GM18861 (cell line): ENCODE data around the gene MAOA.
"Not testable (repeated sequence)": the region's sequence is repeated elsewhere in the genome, so short reads cannot be mapped to it uniquely, and the experiment has no call there.

Source experiments
- ATAC-seq: cut with Tn5 transposase; IDR thresholded peaks from one replicate; pipeline ENCODE4 v1.9.1; 2021; ENCODE audit not compliant: unreplicated experiment

MAOA gene

DNA sequence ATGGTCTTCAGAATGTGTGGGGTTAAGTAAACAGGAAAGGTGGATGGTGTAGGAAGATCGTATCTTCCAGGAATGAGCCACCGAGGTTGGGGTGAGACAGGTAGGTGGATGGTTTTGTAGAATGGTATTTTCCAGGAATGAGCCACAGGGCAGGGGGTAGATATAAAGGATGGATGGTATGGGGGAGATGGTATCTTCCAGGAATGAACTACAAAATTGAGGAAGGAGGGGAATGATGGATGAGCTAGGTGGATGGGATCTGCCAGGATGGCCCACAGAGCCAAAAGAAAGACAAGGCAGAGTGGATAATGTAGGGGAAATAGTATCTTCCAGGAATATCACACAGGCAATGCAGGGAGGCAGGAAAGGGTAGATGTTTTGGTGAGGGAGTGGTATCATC, 60.0 kb downstream of the MAOA start:
- ATAC-seq, result no peak

DNA sequence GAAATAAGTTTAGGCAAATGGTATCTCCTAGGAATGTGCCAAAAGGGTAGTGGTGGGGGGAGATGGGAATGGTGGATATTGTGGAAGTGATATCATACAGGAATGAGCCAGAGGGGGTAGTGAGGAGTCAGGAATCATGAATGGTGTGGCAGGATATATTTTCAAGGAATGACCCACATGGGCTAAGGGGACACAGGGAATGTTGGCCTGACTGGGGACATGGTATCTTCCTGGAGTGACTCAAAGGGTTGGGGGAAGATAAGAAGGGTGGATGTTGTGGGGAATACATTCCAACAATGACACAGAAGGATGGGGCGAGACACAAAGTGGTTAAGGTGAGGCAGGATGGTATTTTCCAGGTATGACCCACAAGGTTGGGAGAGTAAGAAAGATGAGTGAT, 60.6 kb downstream of the MAOA start:
- no peak for ATAC-seq

DNA sequence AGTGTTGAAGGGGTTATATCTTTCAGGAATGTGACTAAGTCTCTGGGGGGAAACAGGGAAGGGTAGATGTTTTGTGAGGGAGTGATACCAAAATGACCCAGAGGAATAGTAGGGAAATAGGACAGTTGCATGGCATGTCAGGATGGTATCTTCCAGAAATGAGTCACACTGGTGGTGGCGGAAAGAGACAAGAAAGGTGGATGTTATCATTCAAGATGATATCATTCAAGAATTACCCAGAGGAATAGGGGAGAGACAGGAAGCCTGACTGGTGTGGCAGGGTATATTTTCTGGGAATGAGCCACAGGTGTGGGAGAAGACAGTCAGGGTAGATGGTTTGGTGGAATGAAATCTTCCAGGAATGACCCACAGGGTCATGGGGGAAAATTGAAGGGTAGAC, 61.1 kb downstream of the MAOA start:
- no peak for ATAC-seq

DNA sequence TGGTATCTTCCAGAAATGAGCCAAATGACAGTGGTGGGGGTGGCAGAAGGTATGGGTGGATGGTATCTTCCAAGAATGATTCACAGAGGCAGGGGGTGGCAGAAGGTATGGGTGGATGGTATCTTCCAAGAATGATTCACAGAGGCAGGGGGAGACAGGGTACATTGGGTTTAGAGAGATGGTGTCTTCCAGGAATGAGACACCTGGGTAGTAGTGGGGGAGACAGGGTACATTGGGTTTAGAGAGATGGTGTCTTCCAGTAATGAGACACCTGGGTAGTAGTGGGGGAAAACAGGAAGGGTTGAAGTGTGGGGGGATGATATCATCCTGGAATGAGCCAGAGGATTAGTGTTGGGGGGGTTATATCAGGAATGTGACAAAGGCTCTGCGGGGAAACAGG, 62.0 kb downstream of the MAOA start:
- ATAC-seq, result no peak

DNA sequence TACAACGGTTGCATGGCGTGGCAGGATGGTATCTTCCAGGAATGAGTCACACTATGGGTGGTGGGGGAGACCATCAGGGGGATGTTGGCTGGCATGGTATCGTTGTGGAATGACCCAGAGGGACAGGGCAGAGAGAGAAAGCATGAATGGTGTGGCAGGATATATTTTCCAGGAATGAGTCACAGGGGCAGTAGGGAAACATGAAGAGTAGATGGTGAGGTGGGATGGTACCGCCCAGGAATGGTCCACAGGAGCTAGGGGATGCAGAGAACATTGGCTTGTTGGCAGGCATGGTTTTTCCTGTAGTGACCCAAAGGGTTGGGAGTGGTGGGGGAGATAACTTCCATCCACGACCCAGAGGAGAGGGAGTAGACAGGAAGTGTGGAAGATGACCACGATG, 62.4 kb downstream of the MAOA start:
- ATAC-seq, result no peak

DNA sequence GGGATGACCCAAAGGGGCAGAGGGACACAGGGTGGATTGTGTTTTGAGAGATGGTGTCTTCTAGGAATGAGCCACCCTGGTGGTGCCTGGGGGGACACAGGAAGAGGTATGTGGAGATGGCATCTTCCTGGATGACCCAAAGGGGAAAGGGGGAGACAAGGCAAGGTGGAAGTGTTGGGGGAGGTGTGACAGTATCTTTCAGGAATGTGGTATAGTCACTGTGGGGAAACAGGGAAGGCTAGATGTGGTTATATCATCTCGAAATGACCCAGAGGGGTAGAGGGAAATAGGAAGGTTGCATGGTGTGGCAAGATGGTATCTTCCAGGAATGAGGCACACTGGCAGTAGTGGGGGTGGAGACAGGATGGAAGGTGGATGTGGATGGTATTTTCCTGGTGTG, 62.9 kb downstream of the MAOA start:
- no peak for ATAC-seq

DNA sequence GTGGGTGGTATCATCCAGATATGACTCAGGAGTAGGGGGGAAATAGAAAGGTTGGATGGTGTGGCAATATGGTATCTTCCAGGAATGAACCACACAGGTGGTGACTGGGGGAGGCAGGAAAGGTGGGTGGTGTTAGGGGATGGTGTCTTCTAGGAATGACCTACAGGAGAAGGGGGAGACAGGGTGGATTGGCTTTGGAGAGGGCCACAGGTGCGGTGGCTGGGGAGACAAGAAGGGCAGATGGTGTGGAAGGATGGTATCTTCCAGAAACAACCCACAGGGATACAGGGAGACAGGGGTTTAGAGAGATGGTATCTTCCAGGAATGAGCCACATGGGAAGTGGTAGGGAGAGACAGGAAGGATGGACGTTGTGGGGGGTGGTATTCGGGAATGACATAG, 64.0 kb downstream of the MAOA start:
- no peak for ATAC-seq

DNA sequence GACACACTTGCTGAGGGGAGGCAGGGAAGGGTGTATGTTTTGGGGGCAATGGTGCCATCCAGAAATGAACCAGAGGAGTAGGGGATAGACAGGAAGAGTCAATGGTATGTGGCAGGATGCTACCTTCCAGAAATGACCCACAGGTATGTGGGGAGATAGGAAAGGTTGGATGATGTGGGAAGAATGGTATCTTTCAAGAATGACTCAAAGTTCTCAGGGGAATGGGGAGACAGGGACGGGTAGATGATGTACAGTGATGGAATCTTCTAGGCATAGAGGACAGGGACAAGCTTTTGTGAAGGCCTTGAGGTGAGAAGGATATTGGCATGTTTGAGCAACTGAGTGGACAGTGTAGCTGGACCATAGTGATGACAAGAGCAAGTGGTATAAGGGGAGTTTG, 64.9 kb downstream of the MAOA start:
- ATAC-seq, result no peak

DNA sequence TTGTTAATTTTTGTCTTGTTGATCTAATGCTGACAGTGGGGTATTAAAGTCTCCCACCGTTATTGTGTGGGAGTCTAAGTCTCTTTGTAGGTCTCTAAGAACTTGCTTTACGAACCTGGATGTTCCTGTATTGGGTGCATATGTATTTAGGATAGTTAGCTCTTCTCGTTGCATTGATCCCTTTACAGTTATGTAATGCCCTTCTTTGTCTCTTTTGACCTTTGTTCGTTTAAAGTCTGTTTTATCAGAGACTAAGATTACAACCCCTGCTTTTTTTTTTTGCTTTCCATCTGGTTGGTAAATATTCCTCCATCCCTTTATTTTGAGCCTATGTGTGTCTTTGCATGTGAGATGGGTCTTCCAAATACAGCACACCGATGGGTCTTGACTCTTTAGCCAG, 69.1 kb downstream of the MAOA start:
- ATAC-seq, result not testable (repeated sequence)

DNA sequence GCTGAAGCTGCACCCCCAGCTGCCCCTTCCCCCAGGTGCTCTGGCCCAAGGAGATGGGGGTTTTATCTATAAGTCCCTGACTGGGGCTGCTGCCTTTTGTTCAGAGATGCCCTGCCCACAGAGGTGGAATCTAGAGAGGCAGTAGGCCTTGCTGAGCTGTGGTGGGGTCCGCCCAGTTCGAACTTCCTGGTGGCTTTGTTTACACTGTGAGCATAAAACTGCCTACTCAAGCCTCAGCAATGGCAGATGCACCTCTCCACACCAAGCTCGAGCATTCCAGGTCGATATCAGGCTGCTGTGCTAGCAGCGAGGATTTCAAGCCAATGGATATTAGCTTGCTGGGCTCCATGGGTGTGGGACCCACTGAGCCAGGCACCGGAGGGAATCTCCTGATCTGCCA, 71.2 kb downstream of the MAOA start:
- not testable (repeated sequence) for ATAC-seq

DNA sequence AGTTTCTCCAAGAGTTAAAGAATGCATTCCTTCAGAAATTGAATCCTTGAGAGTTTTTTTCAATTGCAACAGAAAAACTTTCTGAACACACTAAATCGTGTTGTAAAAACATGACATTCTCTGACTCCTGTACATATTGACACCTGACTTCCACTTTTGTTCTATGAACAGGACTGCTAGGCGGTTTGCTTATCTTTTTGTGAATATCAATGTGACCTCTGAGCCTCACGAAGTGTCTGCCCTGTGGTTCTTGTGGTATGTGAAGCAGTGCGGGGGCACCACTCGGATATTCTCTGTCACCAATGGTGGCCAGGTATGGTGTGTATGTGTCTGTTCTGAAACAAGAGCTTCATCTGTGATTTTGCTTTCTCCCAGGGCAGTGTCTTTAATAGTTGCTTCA, 71.9 kb downstream of the MAOA start:
- ATAC-seq, result no peak

DNA sequence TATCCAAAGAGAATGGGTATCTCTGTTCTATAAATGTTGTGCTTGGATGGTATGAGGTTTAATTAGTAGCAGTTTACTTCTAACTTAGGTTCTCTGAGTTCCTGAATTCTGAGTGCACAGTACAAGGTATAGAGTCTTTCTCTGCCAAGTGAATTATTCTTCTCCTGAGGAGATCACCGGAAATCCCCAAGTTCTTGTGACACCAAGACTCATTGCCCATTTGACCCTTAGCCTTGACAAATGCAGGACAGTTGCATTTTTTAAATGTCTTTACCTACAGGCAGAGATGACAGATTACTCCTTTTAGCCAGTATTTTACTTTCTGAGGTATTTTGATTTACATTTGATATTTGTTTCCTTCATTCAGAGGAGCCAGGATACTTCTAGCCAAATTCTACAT, 72.9 kb downstream of the MAOA start:
- ATAC-seq, result no peak

DNA sequence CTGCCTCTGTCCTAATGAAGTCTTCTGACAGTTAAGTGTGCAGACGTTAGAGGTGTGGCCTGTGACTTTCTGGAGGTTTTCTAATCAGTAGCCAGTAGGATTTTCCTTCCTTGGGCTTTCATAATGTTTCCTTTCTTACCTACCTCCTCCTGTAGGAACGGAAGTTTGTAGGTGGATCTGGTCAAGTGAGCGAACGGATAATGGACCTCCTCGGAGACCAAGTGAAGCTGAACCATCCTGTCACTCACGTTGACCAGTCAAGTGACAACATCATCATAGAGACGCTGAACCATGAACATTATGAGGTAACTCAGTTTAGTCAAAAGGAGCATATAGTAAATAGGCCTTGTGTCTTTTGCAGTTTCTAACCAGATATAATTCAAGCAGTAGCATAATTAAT, 75.0 kb downstream of the MAOA start:
- no peak for ATAC-seq

DNA sequence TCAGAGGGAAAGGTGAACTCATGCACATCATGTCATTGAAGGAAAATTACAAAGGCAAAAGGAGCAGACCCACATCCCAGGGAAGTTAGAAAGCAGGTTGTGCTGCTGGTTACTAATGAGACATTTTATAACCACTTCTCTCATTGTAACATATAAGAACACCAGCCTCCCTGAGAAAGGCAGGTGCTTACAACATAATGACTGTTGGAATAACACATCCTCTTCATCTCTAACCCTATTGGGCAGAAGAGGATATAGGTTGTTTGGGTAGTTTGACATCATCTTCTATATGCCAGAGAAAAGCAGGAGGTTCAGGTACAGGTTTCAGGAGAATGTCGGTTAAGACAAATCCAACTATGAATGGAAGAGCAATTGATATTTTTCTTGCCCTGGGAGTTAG, 77.6 kb downstream of the MAOA start:
- ATAC-seq, result no peak

DNA sequence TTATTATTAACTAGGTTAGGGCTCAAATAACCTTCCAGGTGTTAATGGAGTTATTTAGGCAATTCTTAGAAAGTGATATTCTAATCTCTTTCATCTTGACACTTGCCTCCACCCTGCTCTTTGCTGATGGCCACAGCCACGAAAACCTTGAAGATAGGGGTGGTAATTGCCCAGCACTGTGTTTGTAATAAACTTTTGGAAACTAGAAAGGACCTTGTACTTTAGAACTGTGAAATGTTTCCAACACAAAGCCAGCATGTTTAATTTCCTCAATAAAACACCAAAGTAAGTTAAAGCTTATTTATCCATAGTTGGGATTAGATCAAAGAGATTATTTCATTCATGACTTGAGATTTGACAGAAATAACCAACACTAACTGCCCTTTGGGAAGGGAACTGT, 78.3 kb downstream of the MAOA start:
- ATAC-seq, result no peak

DNA sequence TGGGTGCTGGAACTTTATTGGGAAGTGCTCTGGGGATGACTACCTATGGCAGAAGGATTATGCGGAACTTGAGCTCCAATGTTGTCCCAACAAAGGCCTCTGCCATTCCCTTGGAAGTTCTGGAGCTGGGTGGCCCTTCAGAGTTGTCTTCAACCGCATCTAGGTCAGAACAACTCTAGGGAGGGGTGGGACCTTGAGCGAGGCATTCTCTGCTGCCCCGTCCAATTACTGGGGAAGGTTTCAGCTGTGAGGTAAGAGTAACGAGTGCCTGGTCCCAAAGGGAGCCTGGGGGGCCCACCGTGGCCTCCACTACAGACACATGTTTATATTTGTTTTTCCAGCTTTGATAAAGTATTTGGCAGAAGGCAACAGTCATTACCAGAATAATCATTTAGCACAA, 79.4 kb downstream of the MAOA start:
- no peak for ATAC-seq

DNA sequence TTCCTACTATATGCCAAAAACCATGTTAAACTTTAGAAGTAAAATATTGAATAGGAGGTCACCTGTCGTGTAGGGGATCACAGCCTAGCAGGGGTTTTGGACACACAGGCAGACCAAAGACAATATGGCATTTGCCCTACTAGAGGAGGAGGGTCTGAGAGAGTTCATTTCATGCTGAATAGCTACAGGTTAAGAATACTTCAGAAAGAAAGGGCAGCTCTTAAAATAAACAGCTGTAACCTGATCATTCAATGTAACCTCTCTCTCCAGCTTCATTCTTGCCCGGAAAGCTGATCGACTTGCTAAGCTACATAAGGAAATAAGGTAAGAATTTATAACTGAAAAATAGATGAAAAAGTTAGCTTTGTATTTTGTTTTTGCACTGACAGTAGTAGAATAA, 79.9 kb downstream of the MAOA start:
- no peak for ATAC-seq

DNA sequence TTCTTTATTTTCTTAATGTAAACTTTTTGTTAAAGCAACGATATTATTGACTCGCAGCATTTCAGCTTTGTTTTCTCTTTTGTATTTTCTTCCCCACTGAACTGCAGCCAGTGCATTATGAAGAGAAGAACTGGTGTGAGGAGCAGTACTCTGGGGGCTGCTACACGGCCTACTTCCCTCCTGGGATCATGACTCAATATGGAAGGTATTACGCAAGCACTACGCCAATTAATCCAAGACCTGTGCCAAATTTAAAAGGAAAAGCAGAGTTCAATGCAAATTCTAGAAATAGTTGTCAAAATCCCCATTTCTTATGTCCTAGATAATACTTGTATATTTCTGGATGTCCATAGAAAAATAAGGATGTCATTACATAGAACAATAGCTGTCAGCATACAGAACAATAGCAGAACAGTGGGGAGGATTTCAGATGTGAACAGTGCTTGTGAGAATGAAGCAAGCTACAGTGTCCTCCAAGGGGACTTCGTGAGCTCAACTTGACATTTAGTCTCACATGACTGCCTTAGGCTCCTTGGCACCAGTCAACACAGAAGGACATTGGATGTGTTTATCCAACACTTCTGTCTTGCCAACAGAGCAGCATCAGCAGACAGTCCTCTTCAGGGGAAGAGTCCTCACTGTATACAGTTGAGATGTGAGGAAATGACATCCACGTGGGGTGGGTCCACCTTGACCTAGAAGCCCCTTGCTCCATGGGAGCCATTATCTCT, 85.9 kb downstream of the MAOA start:
- ATAC-seq, result no peak

DNA sequence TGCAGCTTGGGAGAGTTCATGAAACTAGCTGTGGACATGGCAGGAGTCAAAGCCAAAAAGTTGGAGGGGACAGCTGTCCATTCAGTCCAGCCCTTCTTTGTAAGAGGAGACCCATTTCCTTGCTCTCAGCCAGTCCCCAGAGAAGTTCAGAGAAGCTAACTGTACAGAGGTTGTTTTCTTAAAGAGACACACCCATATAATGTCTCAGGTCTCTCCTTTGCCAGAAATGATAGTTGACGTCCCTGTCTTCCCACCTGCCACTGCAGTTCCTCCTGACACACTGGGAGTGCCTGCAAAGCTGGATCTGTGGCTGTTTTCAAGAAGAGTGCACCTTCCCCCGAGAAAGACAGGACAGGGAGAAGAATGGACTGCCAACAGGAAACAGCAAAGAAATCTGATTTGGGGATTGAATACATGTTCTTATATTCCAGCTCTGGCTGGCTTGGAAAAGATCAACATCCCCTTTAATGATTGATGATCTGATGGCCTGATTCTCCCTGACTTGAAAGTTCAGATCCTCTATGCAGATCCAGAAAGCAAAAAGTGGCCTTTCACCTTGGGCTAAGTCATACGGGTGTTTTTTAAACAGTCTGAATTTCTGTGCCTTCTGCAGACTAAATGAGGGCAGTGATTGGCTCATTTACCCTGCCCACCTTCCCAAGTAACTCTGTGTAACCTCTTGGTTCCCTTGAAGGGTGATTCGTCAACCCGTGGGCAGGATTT, 87.2 kb downstream of the MAOA start:
- no peak for ATAC-seq

DNA sequence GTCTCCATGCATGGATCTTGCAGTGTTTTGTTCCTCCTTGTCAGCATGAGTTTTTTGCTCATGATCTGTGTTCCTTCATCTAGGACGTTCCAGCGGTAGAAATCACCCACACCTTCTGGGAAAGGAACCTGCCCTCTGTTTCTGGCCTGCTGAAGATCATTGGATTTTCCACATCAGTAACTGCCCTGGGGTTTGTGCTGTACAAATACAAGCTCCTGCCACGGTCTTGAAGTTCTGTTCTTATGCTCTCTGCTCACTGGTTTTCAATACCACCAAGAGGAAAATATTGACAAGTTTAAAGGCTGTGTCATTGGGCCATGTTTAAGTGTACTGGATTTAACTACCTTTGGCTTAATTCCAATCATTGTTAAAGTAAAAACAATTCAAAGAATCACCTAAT, 88.2 kb downstream of the MAOA start:
- no peak for ATAC-seq

DNA sequence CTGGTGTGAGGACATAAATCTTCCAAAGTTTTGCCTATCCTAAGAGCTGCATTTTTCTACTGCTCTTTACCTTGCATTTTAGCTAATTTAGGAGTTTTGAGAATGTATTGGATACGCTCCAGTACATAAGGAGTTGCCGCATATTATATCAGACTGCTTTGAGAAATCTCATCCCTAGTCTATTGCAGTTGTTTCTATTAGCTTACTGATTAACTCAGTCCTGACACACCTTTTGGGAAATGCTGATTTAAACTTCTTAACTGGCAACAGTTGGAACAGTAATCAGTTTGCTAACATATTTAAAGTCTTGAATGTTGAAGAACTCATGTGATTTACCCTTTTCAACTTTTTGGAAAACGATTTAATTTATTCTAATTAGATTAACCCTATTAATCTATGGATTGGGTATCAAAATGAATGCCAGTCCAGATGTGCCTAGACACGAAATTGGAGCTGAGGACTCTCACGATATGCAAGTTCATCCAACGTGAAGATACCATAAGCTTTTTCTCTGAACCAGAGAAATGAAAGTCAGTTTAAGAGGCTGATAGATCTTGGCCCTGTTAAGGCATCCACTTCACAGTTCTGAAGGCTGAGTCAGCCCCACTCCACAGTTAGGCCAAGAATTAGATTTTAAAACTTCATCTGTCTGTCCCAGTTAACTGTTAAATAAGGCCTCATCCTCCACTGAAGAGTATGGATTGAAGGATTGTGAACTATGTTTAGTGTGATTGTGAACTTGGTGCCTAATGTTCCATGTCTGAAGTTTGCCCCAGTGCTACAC, 90.0 kb downstream of the MAOA start:
- ATAC-seq, result no peak

DNA sequence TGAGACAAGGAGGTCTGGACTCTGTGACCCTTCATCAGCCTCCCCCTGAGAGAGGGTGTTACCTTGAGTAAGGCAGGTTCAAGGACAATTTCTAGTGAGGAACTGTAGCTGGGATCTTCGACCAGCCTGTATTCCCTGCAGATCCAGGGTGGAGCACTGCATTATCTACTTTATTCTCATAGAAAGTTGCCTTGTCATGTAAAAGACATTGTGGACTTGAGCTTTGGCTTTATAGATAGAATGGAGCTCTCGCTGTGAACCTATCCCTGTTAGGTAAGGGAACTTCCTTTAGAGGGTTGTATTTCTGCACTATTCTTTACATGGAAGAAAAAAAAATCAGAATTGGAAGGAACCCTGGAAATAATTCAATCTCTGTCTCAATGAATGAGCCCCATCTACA, 91.4 kb downstream of the MAOA start:
- ATAC-seq, result no peak
